GM04503 (cell line): ENCODE data around the gene CHRNG.
"Not testable (repeated sequence)": the region's sequence is repeated elsewhere in the genome, so short reads cannot be mapped to it uniquely, and the experiment has no call there.

Experiments
- DNase-seq: peaks from one replicate; pipeline ENCODE4 v3.0.0-alpha.2; 2012; ENCODE audit warnings: low read depth

CHRNG gene

GRCh38 chr2:232528746-232529460, 10.6 kb upstream of the CHRNG start:
- no peak for DNase-seq

- no peak for DNase-seq
These were observed 9.5 kb upstream of the CHRNG start for GRCh38 chr2:232529806-232530547.

- DNase-seq: no peak
These were observed 8.7 kb upstream of the CHRNG start for GRCh38 chr2:232530626-232531260.

- DNase-seq: no peak
These were observed 7.1 kb upstream of the CHRNG start for GRCh38 chr2:232532419-232532818.

- DNase-seq: not testable (repeated sequence)
These were observed 6.7 kb upstream of the CHRNG start for GRCh38 chr2:232532821-232533220.

GRCh38 chr2:232533944-232534710, 5.4 kb upstream of the CHRNG start:
- DNase-seq: no peak

- no peak for DNase-seq
These were observed 4.4 kb upstream of the CHRNG start for GRCh38 chr2:232534940-232535651.

- no peak for DNase-seq
These were observed 3.5 kb upstream of the CHRNG start for GRCh38 chr2:232535761-232536530.

GRCh38 chr2:232537079-232537478, 2.4 kb upstream of the CHRNG start:
- DNase-seq: no peak

GRCh38 chr2:232537499-232537898, 2.0 kb upstream of the CHRNG start:
- no peak for DNase-seq

GRCh38 chr2:232538671-232539070, 821 bp upstream of the CHRNG start:
- DNase-seq: no peak

GRCh38 chr2:232540441-232541041, 1.0 kb downstream of the CHRNG start:
- DNase-seq: no peak

- DNase-seq: no peak
These were observed 1.9 kb downstream of the CHRNG start for GRCh38 chr2:232541195-232541960.

- no peak for DNase-seq
These were observed 2.6 kb downstream of the CHRNG start for GRCh38 chr2:232541961-232542714.

- DNase-seq: no peak
These were observed 3.4 kb downstream of the CHRNG start for GRCh38 chr2:232542715-232543467.

GRCh38 chr2:232543491-232543890, 4.0 kb downstream of the CHRNG start:
- DNase-seq: no peak

GRCh38 chr2:232543928-232544631, 4.6 kb downstream of the CHRNG start:
- no peak for DNase-seq

- DNase-seq: no peak
These were observed 5.2 kb downstream of the CHRNG start for GRCh38 chr2:232544674-232545073.
